Measurements from ENCODE around the gene SPATS2L.

Gene SPATS2L, protein sequence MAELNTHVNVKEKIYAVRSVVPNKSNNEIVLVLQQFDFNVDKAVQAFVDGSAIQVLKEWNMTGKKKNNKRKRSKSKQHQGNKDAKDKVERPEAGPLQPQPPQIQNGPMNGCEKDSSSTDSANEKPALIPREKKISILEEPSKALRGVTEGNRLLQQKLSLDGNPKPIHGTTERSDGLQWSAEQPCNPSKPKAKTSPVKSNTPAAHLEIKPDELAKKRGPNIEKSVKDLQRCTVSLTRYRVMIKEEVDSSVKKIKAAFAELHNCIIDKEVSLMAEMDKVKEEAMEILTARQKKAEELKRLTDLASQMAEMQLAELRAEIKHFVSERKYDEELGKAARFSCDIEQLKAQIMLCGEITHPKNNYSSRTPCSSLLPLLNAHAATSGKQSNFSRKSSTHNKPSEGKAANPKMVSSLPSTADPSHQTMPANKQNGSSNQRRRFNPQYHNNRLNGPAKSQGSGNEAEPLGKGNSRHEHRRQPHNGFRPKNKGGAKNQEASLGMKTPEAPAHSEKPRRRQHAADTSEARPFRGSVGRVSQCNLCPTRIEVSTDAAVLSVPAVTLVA

DNA sequence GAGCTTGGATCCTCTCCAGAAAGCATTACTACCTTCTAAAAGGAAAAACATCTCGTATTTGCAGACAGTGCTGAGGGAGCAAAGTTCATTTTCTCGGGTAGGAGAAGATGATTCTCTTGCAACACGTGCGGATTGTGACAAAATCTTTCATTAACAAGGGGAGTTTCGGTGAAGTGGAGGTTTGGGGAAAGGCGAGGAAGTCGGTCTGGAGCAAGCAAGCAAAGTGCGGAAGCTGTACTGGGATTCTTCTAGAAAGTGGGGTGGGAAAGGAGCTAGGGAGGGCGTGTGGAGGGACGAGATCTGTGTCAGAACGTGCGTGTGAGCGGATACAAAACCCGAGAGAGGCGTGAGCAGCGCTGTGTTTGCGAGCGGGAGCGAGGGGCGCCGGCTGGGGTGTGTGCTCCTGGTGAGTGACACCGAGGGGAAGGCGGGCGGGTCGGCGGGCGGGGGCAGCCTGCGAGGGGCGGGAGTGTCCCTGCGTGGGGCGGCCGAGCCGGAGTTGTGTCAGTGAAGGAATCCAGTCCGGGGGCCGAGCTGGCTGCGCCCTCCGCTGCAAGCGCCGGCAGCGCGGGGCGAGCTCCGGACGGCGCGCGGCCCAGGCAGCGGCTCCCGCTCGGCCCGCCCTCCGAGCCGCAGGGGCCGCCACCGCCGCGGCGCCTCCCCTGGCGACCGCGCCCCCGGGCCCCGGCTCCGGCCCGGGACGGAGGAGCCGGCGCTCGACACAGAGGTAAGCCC lies at the start of gene SPATS2L:
TSS of gene SPATS2L (plus strand) at position 498 of the 735 bp plus-strand sequence. CDS start 82,552 bp downstream, outside the sequence.
- peak; percentile 28 for DNase-seq

DNA sequence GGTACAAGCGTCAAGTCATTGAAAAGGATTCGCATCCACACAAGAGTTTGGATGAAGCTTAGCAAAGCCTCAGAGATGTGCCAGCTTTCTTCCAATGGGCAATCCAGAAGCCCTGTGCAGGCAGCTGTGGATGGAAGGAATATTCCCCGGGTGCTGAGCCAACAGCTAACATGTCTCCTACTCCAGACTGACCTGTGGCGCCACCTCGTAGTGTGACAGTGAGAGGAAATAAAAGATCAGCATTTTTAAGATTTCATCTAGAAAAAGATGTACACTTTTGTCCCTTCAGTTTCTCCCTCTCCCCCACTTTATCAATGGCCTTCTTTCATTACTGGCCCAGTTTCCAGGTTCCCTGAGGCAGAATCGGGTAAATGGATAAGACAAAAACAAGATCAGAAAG lies 48.9 kb upstream of the SPATS2L start:
- DNase-seq = no peak

DNA sequence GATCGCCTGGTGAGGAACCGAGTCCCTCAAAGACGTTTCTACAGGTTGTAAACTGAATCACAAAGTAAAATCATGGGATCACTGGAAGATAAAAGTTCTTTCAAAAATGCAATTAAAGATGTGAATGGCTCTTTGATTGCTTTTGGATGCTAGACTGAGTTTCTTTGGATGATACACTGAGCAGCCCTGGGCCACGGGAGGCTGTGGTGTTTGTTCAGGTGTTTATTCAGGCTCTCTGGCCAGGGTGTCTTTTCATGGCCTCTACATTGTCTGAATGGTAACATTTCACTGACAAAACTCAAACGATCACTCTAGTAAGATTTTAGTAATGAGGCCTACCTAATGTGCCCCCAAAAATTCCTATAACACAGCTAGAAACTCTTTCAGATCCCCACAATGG lies 48.4 kb upstream of the SPATS2L start:
- DNase-seq = peak; percentile 5

DNA sequence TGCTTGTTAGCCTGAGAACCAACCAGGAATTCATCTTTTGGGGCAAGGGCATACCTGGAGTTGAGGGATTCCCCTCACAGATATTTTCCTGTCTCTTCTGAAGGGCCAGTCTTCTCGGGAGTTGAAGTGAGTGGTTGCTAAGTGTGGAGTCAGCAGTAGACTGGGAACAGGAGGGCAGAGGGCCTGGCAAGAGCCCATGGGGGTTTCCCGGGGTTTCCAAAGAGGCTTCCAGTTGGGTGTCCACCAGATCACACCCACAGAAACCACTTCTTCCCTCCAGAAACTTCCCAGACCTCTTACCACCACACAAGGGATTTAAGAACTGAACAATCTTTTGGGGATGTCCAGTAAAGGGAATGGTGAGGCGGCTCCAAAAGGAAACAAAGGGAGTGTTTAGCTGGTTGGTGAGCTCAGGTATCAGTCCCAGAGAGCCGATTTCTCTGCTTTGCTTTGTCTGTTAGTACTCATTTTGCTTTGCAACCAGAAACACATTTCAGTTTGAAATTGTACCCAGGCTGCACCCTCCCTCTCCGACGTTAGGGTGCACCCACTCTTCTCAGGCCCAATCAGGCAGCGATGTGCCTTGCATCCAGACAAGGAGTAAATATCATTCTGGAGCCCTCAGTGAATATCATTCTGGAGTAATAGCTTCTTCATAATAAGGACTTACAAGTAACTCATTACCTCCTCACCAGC lies 47.5 kb upstream of the SPATS2L start:
- DNase-seq = no peak

DNA sequence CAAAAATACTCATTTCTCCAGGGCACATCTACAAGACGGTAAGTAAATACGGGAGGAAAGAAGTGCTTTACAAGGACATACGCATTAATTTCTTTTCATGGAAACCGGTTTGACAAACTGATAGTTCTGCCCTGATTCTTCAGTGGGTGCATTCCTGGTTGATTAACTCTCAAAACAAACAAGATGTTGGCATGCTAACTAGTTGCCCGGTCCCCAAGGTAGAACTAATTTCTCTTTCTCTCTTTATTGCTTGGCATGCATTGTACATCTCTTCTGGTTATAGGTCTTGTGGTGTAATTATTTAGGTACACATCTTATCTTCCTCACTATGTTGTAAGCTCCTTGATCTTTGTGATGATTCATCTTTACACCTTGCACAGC lies 46.9 kb upstream of the SPATS2L start:
- DNase-seq = no peak

DNA sequence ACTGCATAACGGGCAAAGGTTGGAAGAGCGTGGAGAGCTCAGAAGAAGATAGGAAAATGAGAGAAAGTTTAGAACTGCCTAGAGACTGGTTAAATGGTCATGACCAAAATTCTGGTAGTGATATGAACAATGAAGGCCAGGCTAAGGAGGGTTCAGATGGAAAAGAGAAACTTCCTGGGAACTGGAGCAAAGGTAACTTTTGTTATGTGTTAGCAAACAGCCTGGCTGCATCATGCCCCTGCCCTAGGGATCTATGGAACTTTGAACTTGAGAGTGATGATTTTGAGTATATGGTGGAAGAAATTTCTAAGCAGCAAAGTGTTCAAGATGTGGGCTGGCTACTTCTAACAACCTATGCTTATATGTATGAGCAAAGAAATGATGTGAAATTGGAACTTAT lies 44.4 kb upstream of the SPATS2L start:
- no peak for DNase-seq

DNA sequence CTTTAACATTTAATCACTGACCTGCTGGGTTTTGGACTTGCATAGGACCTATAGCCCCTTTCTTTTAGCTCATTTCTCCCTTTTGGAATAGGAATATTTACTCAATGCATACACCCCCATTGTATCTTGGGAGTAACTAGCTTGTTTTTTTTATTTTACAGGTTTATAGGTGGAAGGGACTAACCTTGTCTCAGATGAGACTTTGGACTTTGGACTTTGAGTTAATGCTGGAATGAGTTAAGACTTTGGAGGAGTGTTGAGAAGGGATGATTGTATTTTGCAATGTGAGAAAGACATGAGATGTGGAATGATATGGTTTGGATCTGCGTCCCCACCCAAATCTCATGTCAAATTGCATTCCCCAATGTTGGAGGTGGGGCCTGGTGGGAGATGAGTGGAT lies 43.2 kb upstream of the SPATS2L start:
- no peak for DNase-seq

DNA sequence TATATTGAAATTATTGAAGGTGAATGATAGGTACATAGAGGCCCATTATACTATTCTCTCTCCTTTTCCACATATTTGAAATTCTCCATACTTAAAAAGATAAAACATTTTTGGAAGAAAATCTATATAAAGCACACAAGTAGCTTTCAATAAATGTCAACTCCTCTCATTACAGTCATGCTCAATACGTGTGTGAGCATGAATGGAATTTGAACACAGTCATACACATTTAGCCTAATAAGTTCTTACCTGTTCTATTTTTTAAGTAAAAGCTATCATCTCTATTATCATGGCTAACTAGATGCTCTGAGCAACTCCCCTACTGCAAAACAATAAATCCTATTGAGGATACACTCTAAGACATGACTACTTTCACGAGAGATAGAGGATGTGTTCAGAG lies 41.9 kb upstream of the SPATS2L start:
- no peak for DNase-seq

DNA sequence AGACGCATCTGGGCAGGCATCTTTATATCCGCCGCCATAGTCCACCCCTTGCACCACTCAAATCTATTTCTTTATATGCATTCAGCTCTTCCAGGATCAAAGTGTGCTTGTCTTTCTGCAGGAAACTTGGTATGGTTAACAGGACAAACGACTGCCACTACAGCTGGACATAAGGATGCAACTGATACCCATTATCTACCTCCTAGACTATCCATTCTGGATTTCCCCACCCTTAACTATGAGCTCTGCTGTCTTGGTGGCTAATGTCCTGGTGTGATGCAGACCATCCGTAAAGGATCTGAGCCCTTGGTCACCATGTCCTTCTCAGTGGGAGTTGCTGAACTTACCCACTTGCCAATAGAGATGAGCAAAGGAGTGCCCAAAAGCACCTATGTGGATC lies 40.1 kb upstream of the SPATS2L start:
- no peak for DNase-seq

DNA sequence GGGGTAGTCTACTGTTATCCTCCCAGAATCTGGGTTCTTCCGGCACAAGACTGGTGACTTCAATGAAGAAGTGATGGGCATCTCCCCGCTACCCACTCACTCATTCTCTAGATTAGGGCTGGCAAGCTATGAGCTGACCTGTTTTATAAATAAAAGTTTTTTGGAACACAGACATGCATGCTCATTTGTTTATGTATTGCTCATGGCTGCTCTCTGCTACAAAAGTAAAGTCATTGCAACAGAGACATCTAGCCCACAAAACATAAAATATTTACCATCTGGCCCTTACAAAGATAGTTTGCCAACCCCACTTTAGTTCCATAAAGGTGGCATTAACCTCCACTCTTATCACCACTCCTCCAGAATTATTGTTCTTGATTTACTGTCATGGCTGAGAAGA lies 39.1 kb upstream of the SPATS2L start:
- DNase-seq = no peak

DNA sequence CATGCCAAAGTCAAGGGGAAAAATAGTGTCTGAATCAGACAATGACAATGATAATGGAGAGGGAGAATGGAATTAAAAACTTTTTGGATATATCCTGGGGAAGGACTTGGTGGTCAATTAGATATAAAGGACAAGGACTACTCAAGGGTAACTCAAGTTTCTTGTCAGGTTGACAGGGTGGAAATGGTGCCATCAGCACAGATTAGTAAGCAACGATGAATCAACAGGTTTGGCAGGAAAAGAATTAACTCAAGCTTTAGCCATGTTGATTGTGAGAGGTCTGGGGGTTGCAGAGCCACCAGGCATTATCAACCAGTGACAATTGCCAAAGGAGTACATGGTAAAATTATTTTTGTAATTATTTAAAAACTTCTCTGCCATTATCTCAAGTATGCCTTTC lies 35.8 kb upstream of the SPATS2L start:
- DNase-seq = no peak

DNA sequence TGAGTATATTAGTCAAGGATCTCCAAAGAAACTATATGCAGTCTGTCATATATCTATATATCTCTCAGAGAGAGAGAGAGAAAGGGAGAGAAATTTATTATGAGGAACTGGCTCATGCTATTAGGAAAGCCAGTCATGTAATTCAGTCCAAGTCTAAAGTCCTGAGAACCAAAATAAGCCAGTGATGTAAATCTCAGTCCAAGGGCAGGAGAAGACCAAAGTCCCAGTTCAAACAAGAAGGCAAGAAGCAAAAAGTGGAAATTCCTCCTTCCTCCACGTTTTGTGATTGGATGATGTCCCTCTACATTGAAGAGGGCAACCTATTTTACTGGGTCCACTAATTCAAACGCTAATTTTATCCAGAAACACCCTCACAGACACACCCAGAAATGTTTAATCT lies 34.2 kb upstream of the SPATS2L start:
- DNase-seq = no peak

DNA sequence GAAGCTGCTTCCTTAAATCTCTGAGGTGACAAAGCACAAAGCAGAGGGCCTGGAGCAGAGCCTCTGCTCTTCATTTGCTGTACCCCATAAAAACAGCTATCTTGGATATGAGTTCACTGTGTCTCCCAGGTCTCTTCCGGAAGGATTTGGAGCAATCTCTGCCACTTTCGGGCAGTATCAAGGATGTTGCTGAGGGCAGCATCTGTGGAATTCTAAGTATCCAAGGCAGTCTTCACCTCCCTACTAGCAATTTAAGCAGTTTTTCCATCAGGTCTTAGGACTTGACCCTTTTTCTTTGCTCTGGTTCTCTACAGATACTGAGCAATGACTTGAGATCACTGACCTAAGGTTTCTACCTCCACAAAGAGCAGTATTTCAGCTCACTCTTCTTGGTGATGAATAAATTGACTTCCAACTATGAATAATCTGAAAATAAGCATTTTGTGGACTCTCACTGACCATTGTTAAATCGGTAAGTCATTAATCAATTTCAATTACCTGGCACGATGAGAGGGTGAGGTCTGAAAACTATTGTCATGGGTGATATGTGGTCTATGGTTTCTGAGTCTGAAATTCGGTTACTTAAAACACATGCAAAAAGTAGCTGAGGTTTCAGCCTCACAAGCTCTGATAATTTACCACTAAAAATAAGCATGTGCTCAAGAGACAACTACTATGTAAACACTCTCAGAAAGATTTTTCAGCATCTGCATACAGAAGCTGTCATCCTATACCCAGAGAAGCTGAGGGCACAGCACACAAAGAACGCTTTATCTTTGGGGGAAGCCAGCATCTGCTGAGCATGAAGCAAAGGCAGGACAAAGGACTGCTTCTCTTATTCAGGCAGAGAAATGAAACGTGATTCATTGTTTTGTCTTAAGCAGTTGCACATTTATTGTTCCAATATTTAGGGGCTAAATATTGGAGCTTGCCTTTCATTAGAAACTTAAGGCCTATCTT lies 32.1 kb upstream of the SPATS2L start:
- no peak for DNase-seq

DNA sequence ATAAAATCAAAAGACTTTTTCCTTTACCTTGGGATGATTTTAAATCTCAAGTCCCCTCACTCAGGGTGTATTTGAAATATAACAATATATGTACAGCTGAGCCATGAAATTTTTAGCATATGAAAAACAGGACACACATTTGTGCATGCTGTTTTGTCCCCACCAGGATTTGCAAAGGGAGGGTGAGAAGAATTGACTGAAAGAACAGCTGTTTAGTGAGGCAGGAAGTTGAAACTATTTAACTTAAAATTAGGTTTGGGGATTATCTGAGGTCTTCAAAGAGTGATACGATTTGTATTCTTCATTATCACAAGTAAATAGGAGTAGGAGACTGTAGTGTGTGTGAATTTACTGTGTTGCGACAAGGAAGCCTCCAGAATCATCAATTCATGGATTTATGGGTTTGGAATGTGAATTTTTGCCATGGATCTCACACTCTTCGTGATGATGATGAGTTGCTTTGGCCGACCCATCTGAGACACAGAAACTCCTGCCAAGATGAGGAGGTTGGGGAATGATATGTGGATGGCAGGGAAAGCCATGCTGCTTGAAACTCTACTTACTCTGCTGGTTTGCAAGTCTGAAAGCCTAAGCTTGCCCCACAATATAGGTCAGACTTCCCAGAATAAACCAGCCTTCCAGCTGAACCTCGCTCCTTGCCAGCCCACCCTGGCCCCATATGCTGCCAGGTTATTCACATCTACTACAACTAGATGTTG lies 31.0 kb upstream of the SPATS2L start:
- no peak for DNase-seq

DNA sequence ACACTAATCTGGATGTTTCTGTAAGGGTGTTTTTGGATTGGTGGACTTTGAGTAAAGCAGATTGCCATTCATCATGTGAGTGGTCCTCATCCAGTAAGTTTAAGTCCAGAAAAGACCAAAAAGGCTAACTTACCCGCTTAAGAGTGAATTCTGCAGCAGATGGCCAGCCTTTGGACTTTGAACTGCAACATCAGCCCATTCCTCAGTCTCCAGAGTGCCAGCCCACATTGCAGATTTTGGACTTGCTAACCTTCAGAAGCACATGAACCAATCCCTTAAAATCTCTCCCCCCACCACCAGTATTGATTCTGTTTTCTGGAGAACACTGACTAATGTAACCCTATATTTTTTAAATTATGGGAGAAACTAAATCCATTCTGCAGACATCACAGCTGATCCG lies 30.0 kb upstream of the SPATS2L start:
- DNase-seq = no peak

DNA sequence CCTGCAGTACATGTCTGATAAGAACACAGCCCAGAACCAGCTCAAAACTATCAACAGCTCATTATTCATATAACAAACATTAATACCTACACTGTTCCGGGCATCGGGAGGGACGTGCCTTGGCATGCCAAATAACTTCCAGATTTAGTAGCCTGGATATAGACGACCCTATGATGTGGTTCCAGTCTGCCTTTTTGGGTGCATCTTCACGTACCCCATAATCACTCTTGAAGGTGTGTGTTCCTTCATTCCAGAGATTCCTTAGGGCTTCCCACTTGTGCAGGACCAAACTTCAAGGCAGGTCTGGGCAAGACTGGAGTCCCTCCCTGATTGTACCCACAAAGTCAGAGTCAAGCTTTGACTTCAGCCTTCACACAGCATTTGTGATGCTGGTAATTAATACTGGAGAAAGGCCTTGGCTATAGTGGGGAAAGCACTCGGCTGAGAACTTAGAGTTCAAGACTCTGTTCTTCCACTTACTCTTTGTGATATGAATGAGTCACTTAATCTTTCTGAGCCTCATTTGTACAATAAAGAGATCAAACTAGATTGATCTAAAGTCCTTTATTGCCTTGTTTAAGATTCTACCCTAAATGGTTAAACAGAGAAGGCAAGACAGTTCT lies 27.7 kb upstream of the SPATS2L start:
- no peak for DNase-seq

DNA sequence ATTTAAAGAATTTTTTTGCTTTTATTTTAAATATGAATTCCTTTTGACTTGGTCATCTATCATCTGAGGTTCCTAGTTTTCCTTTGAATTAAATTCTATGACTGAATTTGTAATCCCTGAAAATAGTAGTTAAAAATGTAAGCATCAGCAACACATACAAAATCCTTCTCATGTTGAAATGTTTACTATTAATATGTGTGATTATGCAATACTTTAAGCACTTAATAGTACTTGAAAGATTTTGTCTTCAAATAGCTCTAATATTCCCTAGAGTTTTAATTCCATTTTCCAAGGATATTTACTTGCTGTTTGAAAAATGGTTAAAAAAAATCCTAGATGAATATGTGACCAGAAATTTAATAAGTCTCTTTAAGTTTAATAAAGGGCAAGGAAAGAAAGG lies 26.6 kb upstream of the SPATS2L start:
- no peak for DNase-seq

DNA sequence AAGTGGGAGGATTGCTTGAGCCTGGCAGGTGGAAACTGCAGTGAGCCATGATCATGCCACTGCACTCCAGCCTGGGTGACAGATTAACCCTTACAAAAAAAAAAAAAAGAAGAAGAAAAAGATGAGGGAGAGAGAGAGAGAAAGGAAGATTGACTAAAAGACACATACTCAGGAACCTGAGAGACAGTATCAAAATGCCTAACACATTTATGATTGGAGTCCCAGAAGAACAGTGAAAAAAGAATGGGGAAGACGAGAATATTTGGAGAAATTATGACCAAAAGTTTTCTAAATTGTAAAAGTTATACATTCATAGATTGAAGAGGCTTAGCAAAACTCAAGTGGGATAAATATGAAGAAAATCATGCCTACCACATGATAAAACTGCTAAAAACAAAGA lies 19.9 kb upstream of the SPATS2L start:
- DNase-seq = no peak

DNA sequence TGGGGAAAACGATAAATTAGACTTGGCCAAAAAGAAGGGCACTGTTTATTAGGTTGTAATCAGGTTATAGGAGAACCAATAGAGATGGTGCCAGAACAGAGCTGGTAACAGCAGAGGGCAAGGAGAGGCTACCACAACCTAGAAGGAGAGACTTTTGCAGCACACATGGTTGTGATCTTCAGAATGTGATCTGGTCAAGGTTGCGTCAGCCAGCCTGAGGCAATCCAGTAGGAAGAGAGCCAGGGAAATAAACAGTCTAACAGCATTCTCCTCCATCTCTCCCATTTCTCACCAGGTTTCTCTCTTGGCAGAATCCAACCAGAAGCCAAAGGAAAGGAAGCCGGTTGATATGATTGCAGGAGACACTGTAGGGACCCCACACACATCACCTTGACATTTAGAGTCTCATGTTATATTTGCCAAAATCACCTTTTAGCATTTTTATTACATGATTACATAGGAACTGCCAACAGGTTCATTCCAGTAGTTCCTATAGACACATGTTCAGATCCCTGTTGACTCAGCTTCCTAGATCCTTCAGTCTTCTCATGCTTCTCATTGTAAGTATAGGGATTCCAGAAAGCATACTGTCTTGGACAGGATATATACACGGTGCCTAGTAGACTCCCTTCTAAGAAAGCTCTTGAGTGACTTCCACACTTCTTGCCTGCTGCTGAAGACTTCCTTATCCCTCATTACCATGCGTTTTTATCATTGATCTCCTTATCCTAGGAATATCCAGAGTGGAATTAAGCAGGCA lies 17.6 kb upstream of the SPATS2L start:
- no peak for DNase-seq

DNA sequence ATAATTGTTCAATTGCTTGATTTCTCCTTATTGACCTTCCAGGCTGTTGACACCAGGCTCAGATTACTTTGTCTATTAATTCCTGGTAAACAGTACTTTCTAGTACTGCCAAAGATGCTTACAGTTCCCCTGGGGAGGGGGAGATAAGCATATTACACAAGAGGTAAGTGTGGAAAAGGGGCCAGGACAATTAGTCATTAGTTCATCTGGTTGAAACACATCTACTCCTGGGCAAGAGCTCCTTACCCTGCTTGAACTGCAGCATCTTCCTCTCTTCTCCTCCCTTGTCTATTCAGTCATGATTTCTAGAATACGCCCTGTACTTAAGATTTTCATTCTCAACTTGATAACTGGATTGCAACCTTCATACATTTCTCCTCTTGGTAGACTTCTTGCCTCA lies 10.4 kb upstream of the SPATS2L start:
- no peak for DNase-seq
